ENCODE results near the gene RARG. TPM values are rescaled to one million over a fixed set of nuclear protein-coding genes. Genes with fewer than 3 reads are reported as not detected.
A peak's percentile ranks its signal among the peaks of the same experiment; 100 is the strongest.

Gene RARG
- total and polyA plus RNA-seq, 5 experiments from 2014 or later = 1.6 to 60.4 (median 12.7) TPM

DNA sequence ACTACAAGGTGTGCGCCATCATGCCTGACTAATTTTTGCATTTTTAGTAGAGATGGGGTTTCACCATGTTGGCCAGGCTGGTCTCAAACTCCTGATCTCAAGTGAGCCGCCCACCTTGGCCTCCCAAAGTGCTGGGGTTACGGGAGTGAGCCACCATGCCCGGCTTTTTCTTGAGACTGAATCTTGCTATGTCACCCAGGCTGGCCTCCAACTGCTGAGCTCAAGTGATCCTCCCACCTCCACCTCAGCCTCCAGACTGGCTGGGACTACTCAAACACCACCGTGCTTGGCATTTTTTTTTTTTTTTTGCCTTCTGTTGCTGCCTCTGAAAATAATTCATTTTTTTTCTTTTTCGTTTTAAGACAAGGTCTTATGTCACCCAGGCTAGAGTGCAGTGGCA, 27.9 kb upstream of the RARG start:
- H3K9me3 Mint-ChIP-seq = no peaks in the 10 kb centered on the region
- H3K36me3 Mint-ChIP-seq = no peaks in the 10 kb centered on the region
- no peak overlapping the region for H3K4me3 Mint-ChIP-seq
- DNase-seq (no peak), ATAC-seq (no peak)
- H3K27ac Mint-ChIP-seq = peak overlapping the region in 2 of 10 donors; percentile 33 to 34
- H3K27me3 Mint-ChIP-seq = no peaks in the 10 kb centered on the region
- POLR2A ChIA-PET = interaction anchor here (0.7 to 0.8 kb wide), 2 partner anchors 13 to 20 kb away, joined by 3 to 6 read pairs; no protein-coding TSS in a partner anchor
- peaks cover 11 to 28% (median 18%) of the 10 kb centered on the region in 4 donors for H3K4me1 Mint-ChIP-seq

DNA sequence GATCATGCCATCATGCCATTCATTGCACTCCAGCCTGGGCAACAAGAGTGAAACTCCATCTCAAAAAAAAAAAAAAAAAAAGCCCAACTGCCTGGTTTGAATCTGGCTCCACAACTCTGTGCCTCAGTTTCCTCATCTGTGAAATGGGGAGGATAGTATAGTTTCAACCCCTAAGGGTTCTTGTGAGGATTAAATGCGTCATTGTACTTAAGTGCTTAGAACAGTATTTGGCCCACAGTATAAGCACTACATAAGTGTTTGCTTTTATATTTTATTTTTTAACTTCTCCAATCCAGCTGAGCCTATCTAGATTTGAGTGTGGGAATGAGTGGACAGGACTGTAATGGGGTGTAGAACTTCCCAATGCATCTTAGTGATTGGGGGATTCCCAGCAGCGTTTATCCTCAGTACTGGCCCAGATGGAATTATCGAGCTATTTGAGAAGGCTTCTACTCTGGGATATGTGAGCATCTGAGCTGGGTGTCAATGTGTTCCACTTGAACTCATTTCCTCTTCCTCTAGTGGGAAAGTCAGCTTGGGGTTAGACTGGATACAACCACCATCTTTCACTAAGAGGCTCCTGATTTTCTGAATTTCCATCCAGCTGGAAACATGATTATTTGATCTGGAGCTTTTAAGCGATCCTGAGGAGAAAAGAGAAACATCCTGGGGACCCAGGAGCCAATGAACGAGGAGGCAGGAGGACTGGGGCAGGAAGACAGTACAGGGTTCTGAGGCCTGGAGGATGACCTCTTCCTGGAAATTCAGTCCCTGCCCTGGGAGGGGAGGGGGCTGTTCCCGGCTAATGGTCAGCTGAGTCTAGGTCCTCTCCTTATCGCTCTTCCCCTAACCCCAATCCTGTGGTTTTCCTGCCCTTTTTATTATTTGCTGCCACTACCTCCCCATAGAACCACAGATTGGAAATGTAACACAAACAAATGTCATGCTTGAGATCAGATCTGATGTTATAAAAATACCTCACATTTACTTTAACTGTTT, 26.8 kb upstream of the RARG start:
- peak overlapping the region in 4 of 10 donors; percentile 0 to 83 (median 52) for H3K27ac Mint-ChIP-seq
- no peaks in the 10 kb centered on the region for H3K27me3 Mint-ChIP-seq
- H3K9me3 Mint-ChIP-seq = no peaks in the 10 kb centered on the region
- H3K4me1 Mint-ChIP-seq = peaks cover 12 to 37% (median 25%) of the 10 kb centered on the region in 4 donors
- no peak overlapping the region for H3K4me3 Mint-ChIP-seq
- H3K36me3 Mint-ChIP-seq = peaks cover 0 to 7% (median 0%) of the 10 kb centered on the region in 3 donors
- POLR2A ChIA-PET = interaction anchor here (0.8 to 8.2 kb wide), 4 partner anchors 9 to 60 kb away, joined by 3 to 94 read pairs (median 4); partner anchors contain the start of gene ESPL1
- ATAC-seq (no peak), DNase-seq (no peak)

DNA sequence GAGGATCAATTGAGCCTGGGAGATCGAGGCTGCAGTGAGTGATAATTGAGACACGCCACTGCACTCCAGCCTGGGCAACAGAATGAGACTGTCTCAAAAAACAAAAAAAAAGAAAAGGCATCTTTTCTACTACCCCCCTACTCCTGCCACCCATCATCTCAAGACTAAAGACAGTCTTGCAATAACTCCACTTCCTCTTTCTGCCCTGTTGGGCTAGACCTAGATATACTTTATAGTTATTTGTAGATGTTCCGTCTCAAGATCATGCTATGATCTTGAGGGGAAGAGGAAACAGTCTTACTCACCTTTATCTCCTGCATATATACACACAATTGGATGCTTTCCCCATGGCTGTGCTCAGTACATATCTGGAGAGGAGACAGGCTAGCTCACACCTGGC, 24.0 kb upstream of the RARG start:
- DNase-seq = peak in 1 of 10 donors; percentile 13
- Mint-ChIP-seq H3K27me3 (no peaks in the 10 kb centered on the region), H3K36me3 (peaks cover 0 to 7% (median 0%) of the 10 kb centered on the region in 3 donors), H3K4me3 (peak overlapping the region in 7 of 10 donors; percentile 24 to 76 (median 46)), H3K4me1 (peaks cover 27 to 59% (median 49%) of the 10 kb centered on the region in 4 donors), H3K9me3 (no peaks in the 10 kb centered on the region), H3K27ac (peak overlapping the region; percentile 26 to 90 (median 80))
- no peak for ATAC-seq
- POLR2A ChIA-PET = interaction anchor here (0.5 to 8.2 kb wide), 4 partner anchors 10 to 37 kb away, joined by 3 to 94 read pairs (median 5); no protein-coding TSS in a partner anchor

DNA sequence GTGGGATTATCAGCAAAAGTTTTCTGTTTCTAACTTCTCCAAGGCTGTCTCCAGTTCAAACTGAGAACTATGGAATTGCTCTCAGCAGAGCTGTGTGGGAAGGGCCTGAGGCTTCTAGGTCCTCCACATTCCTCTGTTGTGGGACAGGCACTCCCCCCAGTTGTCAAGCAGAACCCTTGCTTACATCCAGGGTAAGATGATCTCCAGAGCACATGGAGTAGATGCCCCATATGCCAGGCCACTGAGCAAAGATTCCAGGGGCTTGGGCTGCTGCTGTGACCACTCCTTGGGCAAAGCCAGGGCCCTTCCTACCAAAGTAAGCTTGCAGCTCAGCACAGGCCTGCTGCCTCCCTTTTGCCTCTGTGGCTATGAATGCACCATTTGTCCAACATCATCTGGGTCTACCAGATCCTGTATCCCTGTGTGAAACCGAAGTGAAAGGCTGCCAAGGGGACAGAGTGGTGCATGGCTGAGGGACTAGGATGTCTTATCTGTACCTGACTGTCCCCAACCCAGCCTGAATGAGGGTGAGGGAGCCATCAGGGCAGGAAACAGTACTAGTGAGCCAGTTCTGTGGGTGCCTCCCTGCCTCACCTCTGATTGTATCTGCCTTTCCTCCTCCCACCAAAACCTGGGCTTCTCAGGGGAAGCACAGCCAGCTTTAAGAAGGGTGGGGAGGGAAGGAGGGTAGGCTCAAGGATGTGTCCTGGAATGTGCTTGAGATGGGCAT, 23.0 kb upstream of the RARG start:
- no peaks in the 10 kb centered on the region for H3K27me3 Mint-ChIP-seq
- H3K4me3 Mint-ChIP-seq = peak overlapping the region in 5 of 10 donors; percentile 4 to 36 (median 11)
- ATAC-seq = no peak
- peak overlapping the region in 9 of 10 donors; percentile 25 to 90 (median 55) for H3K27ac Mint-ChIP-seq
- H3K4me1 Mint-ChIP-seq = peaks cover 27 to 61% (median 51%) of the 10 kb centered on the region in 4 donors
- no peaks in the 10 kb centered on the region for H3K9me3 Mint-ChIP-seq
- peaks cover 0 to 7% (median 0%) of the 10 kb centered on the region in 3 donors for H3K36me3 Mint-ChIP-seq
- DNase-seq = no peak
- POLR2A ChIA-PET = interaction anchor here (0.6 to 8.2 kb wide), 3 partner anchors 36 to 176 kb away, joined by 3 to 94 read pairs (median 3); partner anchors contain the start of gene SPRYD3

DNA sequence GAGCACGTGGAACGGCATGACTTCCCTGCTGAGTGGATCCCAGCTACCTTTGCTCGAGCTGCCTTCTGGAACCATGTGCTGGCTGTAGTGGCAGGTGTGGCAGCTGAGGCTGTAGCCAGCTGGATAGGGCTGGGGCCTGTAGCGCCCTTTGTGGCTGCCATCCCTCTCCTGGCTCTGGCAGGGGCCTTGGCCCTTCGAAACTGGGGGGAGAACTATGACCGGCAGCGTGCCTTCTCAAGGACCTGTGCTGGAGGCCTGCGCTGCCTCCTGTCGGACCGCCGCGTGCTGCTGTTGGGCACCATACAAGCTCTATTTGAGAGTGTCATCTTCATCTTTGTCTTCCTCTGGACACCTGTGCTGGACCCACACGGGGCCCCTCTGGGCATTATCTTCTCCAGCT, 21.3 kb upstream of the RARG start:
- Mint-ChIP-seq H3K4me1 (peaks cover 27 to 54% (median 51%) of the 10 kb centered on the region in 4 donors), H3K27me3 (no peaks in the 10 kb centered on the region), H3K9me3 (no peaks in the 10 kb centered on the region), H3K36me3 (peaks cover 0 to 7% (median 0%) of the 10 kb centered on the region in 3 donors), H3K27ac (peak overlapping the region; percentile 41 to 99 (median 92)), H3K4me3 (peak overlapping the region; percentile 89 to 99 (median 97))
- POLR2A ChIA-PET = interaction anchor here (1.1 to 8.2 kb wide), 4 partner anchors 13 to 46 kb away, joined by 3 to 94 read pairs (median 4); partner anchors contain the start of gene ITGB7
- ATAC-seq (no peak), DNase-seq (no peak)

DNA sequence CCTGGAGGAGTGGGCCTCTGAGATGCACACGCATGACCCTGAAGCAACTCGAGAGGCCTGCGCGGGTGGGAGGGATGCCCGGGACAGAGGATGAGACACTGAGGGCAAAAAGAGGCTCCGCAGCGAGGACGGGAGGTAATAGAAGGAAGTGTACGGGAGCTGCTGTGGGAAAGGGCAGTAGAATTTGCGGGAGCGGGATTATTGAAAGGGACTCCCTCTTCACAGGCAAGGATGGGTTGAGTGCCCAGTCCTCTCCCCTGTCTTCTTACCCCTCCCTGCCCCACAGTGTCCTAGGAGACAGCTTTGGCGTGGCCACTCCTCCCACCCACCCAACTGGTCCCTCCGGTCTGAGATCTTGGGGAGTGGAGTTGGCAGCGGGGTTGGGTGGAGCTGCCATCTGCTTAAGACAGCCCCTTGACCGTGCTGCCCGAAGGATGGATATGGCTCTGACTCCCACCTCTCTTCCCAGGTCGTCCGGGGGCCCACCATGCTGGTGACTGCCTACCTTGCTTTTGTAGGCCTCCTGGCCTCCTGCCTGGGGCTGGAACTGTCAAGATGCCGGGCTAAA, 20.4 kb upstream of the RARG start:
- Mint-ChIP-seq H3K4me3 (peak overlapping the region; percentile 89 to 99 (median 97)), H3K4me1 (peaks cover 27 to 53% (median 51%) of the 10 kb centered on the region in 4 donors), H3K9me3 (no peaks in the 10 kb centered on the region), H3K27ac (peak overlapping the region; percentile 88 to 99 (median 95)), H3K36me3 (peaks cover 0 to 7% (median 0%) of the 10 kb centered on the region in 3 donors), H3K27me3 (no peaks in the 10 kb centered on the region)
- ATAC-seq (no peak), DNase-seq (no peak)
- POLR2A ChIA-PET = interaction anchor here (0.5 to 8.2 kb wide), 12 partner anchors 15 to 163 kb away, joined by 3 to 94 read pairs (median 5); partner anchors contain the start of genes CSAD, ESPL1, ITGB7 and PFDN5

DNA sequence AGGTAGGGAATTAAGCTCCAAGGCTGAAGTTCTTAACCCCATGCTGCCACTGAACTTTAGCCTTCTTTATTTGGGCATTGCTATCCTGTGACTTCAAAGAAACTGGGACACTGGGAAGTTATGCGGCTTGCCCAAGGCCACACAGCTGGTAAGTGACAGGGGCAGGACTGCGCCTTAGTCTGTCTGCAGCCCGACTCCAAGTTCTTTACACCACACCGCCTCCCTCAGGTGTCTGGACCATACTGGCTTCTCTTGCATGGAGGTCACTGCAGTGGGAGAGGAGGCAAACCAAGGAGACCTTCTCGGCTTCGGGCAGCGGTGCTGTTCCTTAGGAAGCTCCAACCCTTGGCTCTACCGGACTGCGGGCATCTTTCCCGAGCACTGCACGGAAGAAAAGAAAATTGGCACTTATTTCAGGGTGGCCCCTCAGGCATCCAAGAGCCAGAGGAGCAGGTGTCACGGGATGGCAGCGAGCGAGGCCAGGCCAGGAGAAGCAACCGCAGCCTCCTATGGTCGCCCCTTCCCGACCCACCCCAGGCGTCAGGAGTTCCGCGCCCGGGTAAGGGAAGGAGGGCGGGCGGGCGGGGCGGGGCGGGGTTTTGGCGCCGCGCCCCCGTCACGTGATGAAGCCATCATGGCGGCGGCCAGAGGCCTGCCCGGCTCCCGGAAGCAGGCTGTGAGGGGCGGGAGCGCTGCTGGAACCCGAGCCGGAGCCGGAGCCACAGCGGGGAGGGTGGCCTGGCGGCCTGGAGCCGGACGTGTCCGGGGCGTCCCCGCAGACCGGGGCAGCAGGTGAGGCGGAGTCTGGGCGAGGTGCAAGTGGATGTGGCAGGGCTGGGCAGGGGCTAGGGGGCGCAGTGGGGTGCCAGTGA, 19.7 kb upstream of the RARG start:
- no peaks in the 10 kb centered on the region for H3K9me3 Mint-ChIP-seq
- no peaks in the 10 kb centered on the region for H3K27me3 Mint-ChIP-seq
- ATAC-seq (peak; percentile 87 to 89), DNase-seq (peak; percentile 50 to 83 (median 72))
- peaks cover 0 to 7% (median 0%) of the 10 kb centered on the region in 3 donors for H3K36me3 Mint-ChIP-seq
- H3K4me3 Mint-ChIP-seq = peak overlapping the region; percentile 92 to 99 (median 97)
- POLR2A ChIA-PET = interaction anchor here (0.5 to 8.2 kb wide), 21 partner anchors 9 to 162 kb away, joined by 3 to 94 read pairs (median 4); partner anchors contain the start of genes CSAD, ESPL1, PFDN5 and SP1
- H3K27ac Mint-ChIP-seq = peak overlapping the region; percentile 90 to 99 (median 96)
- peaks cover 27 to 52% (median 50%) of the 10 kb centered on the region in 4 donors for H3K4me1 Mint-ChIP-seq

DNA sequence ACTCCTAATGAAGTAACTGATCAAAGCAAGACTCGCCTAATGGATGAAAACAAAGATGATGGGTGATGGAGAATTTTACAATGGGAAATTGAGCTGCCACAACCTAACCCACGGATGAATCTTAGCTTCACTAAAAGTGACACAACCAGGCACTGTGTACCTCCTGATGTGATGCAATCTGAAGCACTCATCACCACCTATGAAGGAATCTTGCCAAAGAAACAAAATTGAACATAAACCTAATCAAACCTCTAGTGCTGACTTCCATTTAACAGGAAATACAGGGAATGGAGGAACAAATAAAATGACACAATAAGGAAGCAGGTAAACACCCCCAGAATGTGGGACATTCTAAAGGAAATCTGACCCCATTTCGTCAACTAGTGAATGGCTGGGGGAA, 13.3 kb upstream of the RARG start:
- POLR2A ChIA-PET = interaction anchor here (3.6 kb wide), 1 partner anchor 25 kb away, joined by 13 read pairs; no protein-coding TSS in a partner anchor
- Mint-ChIP-seq H3K27ac (no peak overlapping the region), H3K27me3 (peaks cover 0 to 6% (median 4%) of the 10 kb centered on the region in 5 donors), H3K4me1 (peaks cover 2 to 6% (median 5%) of the 10 kb centered on the region in 4 donors), H3K36me3 (no peaks in the 10 kb centered on the region), H3K9me3 (no peaks in the 10 kb centered on the region), H3K4me3 (no peak overlapping the region)
- ATAC-seq (no peak), DNase-seq (no peak)

DNA sequence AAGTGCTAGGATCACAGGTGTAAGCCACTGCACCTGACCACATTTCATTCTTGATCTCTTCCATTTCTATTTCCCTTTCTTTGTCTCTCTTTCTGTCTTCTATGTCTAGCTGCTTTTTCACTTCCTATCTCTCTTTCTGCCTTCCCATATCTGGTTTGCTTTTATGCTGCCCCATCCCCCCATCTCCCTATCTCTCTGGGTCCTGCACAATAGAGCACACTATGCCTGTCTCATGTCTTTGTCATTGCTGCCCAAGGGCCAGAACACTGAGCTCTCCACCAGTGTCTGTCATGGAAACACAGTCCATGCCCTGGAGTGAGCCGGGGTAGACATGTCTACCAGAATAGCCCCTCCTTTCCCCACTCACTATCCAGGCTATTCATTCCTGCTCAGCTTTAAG, 12.3 kb upstream of the RARG start:
- Mint-ChIP-seq H3K27ac (peak overlapping the region in 2 of 10 donors; percentile 77 to 90), H3K4me1 (peaks cover 2 to 9% (median 7%) of the 10 kb centered on the region in 4 donors), H3K4me3 (no peak overlapping the region), H3K27me3 (peaks cover 0 to 6% (median 4%) of the 10 kb centered on the region in 5 donors), H3K36me3 (no peaks in the 10 kb centered on the region), H3K9me3 (no peaks in the 10 kb centered on the region)
- no peak for ATAC-seq
- POLR2A ChIA-PET = interaction anchor here (0.6 to 3.6 kb wide), 3 partner anchors 11 to 45 kb away, joined by 3 to 13 read pairs (median 8); no protein-coding TSS in a partner anchor
- no peak for DNase-seq

DNA sequence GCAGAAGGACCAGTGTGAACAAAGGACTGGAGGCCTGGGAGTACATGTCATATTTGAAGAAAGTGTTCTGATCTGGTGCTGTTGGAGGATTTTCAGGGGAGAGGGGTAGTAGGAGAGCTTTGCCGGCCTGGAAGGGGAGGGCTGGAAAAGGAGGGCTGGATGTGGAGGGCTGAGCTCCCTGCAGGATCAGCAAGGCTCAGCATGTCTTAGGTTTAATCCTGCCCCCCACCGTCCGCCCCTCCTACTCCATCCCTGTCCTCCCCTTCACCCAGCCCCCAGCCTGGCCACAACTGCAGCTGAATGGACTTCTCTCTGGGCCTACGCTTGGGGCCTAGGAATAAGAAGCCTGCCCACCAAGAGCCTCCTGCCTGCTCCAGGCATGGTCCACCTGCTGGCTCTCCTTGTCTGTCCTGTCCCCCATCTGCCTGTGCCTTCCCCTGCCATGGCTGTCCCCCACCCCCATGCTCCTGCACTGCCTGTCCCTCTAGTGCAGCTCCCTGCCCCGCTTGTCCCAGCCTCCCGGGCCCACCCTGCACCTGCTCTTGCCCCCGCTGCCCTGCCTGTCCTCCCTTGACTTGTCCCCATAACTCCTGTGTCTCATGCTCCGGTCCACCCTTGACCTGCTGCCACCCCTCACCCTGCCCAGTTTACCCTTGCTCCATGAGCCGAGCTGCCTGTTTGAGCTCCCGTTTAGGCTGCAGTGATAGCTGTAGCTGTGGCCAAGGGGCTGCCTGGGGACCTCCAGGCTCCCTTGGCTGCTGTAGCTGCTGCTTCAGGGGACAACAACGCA, 9.8 kb upstream of the RARG start:
- Mint-ChIP-seq H3K36me3 (no peaks in the 10 kb centered on the region), H3K4me3 (no peak overlapping the region), H3K27ac (peak overlapping the region in 3 of 10 donors; percentile 31 to 41 (median 37)), H3K4me1 (peaks cover 10 to 19% (median 14%) of the 10 kb centered on the region in 4 donors), H3K9me3 (no peaks in the 10 kb centered on the region), H3K27me3 (peaks cover 0 to 6% (median 4%) of the 10 kb centered on the region in 5 donors)
- DNase-seq (no peak), ATAC-seq (no peak)
- POLR2A ChIA-PET = interaction anchor here (0.6 to 3.6 kb wide), 5 partner anchors 9 to 606 kb away, joined by 3 to 13 read pairs (median 5); no protein-coding TSS in a partner anchor

Measured in naive thymus-derived CD8-positive, alpha-beta T cell (primary cell).